HEK293T (cell line): ENCODE results near the gene ATP1A2.

Experiments
- CTCF ChIA-PET: fragments of 350-600 bp; formaldehyde crosslinking; extraction: SDS; loops from one replicate; lab custom pipeline; 2021; ENCODE audit warnings: antibody characterized with exemption, inconsistent platforms; lab: Yijun Ruan, JAX
- POLR2A ChIA-PET: fragments of 350-600 bp; formaldehyde crosslinking; extraction: SDS; loops from one replicate; lab custom pipeline; 2020; ENCODE audit warnings: antibody characterized with exemption, inconsistent platforms; lab: Yijun Ruan, JAX
- DNase-seq: peaks from one replicate; pipeline ENCODE4 v3.0.0; 2012; ENCODE audit warnings: mixed read lengths; ENCODE audit errors: extremely low spot score
- ARNT ChIP-seq: fragments of 450-650 bp; IDR thresholded peaks from 2 replicates; pipeline ENCODE4 v1.6.1; 2017; ENCODE audit warnings: mild to moderate bottlenecking
- BHLHE40 ChIP-seq: fragments of 450-650 bp; IDR thresholded peaks from 2 replicates; pipeline ENCODE4 v1.6.1; 2016; ENCODE audit warnings: mild to moderate bottlenecking, moderate library complexity, borderline replicate concordance
- CTBP1 ChIP-seq: fragments of 450-650 bp; IDR thresholded peaks from 2 replicates; pipeline ENCODE4 v1.6.1; 2016; ENCODE audit warnings: borderline replicate concordance
- ELF4 ChIP-seq: fragments of 450-650 bp; IDR thresholded peaks from 2 replicates; pipeline ENCODE4 v1.6.1; 2017; ENCODE audit warnings: antibody characterized with exemption
- FOXA1 ChIP-seq: fragments of 450-650 bp; IDR thresholded peaks from 2 replicates; pipeline ENCODE4 v1.6.1; 2016; ENCODE audit warnings: mild to moderate bottlenecking
- FOXK2 ChIP-seq: fragments of 450-650 bp; IDR thresholded peaks from 2 replicates; pipeline ENCODE4 v1.6.1; 2016; ENCODE audit warnings: mild to moderate bottlenecking
- FOXM1 ChIP-seq: fragments of 450-650 bp; IDR thresholded peaks from 2 replicates; pipeline ENCODE4 v1.6.1; 2017; ENCODE audit warnings: mild to moderate bottlenecking, borderline replicate concordance
- HDGF ChIP-seq: fragments of 450-650 bp; IDR thresholded peaks from 2 replicates; pipeline ENCODE4 v1.6.1; 2017; ENCODE audit warnings: antibody characterized with exemption, borderline replicate concordance
- L3MBTL2 ChIP-seq: fragments of 450-650 bp; conservative IDR thresholded peaks from 2 replicates; pipeline ENCODE4 v1.6.1; 2016; ENCODE audit warnings: mild to moderate bottlenecking
- LEF1 ChIP-seq: fragments of 450-650 bp; IDR thresholded peaks from 2 replicates; pipeline ENCODE4 v1.6.1; 2017; ENCODE audit warnings: mild to moderate bottlenecking, borderline replicate concordance
- NFRKB ChIP-seq: fragments of 450-650 bp; IDR thresholded peaks from 2 replicates; pipeline ENCODE4 v1.6.1; 2016; ENCODE audit warnings: mild to moderate bottlenecking, moderate library complexity
- PKNOX1 ChIP-seq: fragments of 450-650 bp; IDR thresholded peaks from 2 replicates; pipeline ENCODE4 v1.6.1; 2016
- SP1 ChIP-seq: fragments of 450-650 bp; IDR thresholded peaks from 2 replicates; pipeline ENCODE4 v1.6.1; 2017
- SUZ12 ChIP-seq: fragments of 450-650 bp; IDR thresholded peaks from 2 replicates; pipeline ENCODE4 v1.6.1; 2016; ENCODE audit warnings: mild to moderate bottlenecking
- TARDBP ChIP-seq: fragments of 450-650 bp; IDR thresholded peaks from 2 replicates; pipeline ENCODE4 v1.6.1; 2016
- ZNF384 ChIP-seq: fragments of 450-650 bp; IDR thresholded peaks from 2 replicates; pipeline ENCODE4 v1.6.1; 2016

Gene ATP1A2

GRCh38 chr1:160097151-160097910 lies 18.2 kb upstream of the ATP1A2 start:
- ChIA-PET CTCF (interaction anchor here (0.6 to 2.3 kb wide), 7 partner anchors 11 to 279 kb away, joined by 3 to 20 read pairs (median 5); no protein-coding TSS in a partner anchor), POLR2A (interaction anchor here (0.9 kb wide), 1 partner anchor 9 kb away, joined by 3 read pairs; no protein-coding TSS in a partner anchor)
- TF ChIP-seq FOXK2 (no peak), ARNT (no peak), FOXM1 (no peak), TARDBP (no peak), CTBP1 (no peak), ELF4 (no peak), BHLHE40 (no peak), FOXA1 (no peak), NFRKB (no peak), LEF1 (no peak), PKNOX1 (no peak), L3MBTL2 (no peak), SUZ12 (no peak)
- DNase-seq, result no peak

GRCh38 chr1:160097911-160098851 lies 17.4 kb upstream of the ATP1A2 start, which contains the start of gene IGSF8:
IGSF8 (minus strand) TSS chr1:160098619; CDS start chr1:160098472, 147 bp downstream.
- TF ChIP-seq SP1 (peak; percentile 99), LEF1 (no peak), NFRKB (no peak), TARDBP (no peak), FOXA1 (no peak), BHLHE40 (no peak), PKNOX1 (no peak), ARNT (no peak), L3MBTL2 (no peak), CTBP1 (no peak), HDGF (0 out of 2 replicates have a peak, but pooled peaks have one; percentile 14)
- ChIA-PET POLR2A (interaction anchor here (0.9 kb wide), 1 partner anchor 10 kb away, joined by 3 read pairs; no protein-coding TSS in a partner anchor), CTCF (interaction anchor here (1.0 to 2.3 kb wide), 4 partner anchors 12 to 278 kb away, joined by 3 to 20 read pairs (median 8); no protein-coding TSS in a partner anchor)
- peak; percentile 92 for DNase-seq

GRCh38 chr1:160098852-160099561 lies 16.6 kb upstream of the ATP1A2 start:
- CTCF ChIA-PET, result interaction anchor here (0.7 to 2.3 kb wide), 6 partner anchors 13 to 283 kb away, joined by 3 to 20 read pairs (median 5); no protein-coding TSS in a partner anchor
- no peak for TF ChIP-seq FOXA1
- TF ChIP-seq CTBP1, result no peak
- TF ChIP-seq BHLHE40, result no peak
- TF ChIP-seq FOXK2, result no peak
- TF ChIP-seq LEF1, result no peak
- TF ChIP-seq L3MBTL2, result peak; percentile 47; the same call in 1 of the 2 replicates
- peak; percentile 100 for DNase-seq
- POLR2A ChIA-PET, result no interaction called here

GRCh38 chr1:160099716-160100375 lies 15.7 kb upstream of the ATP1A2 start:
- ChIA-PET CTCF (interaction anchor here (0.7 to 3.1 kb wide), 9 partner anchors 13 to 276 kb away, joined by 3 to 25 read pairs (median 7); no protein-coding TSS in a partner anchor), POLR2A (no interaction called here)
- no peak for TF ChIP-seq SUZ12
- TF ChIP-seq ZNF384, result no peak
- no peak for TF ChIP-seq FOXA1
- no peak for TF ChIP-seq L3MBTL2
- TF ChIP-seq HDGF, result no peak
- TF ChIP-seq FOXK2, result no peak
- TF ChIP-seq PKNOX1, result no peak
- TF ChIP-seq ELF4, result no peak
- no peak for DNase-seq
